WTC11 (cell line): ENCODE measurements around the gene LSM12. TPM values are rescaled to one million over a fixed set of nuclear protein-coding genes. Genes with fewer than 3 reads are reported as not detected.

ENCODE experiments used
- ATAC-seq: fragments of 200-7000 bp; cut with Tn5 transposase; 2 replicates; pipeline ENCODE4 v1.10.0; 2021; ENCODE audit warnings: mild to moderate bottlenecking, moderate library complexity
- CTCF ChIA-PET: fragments of 300-600 bp; sonication (Branson Sonifier 250); formaldehyde crosslinking; loops from one replicate; lab custom pipeline; 2021; ENCODE audit warnings: antibody characterized with exemption; lab: Charles Lee
- POLR2A ChIA-PET: fragments of 350-600 bp; sonication (Branson Sonifier 250); formaldehyde crosslinking; loops from one replicate; lab custom pipeline; 2021; ENCODE audit warnings: antibody characterized with exemption; lab: Charles Lee
- DNase-seq: peaks from one replicate; pipeline ENCODE4 v3.0.0; 2021; ENCODE audit warnings: low spot score
- H3K27ac Mint-ChIP-seq: 2 replicates; pipeline ENCODE4 v1.8.0; 2021; ENCODE audit warnings: mixed read lengths
- H3K27me3 Mint-ChIP-seq: 2 replicates; pipeline ENCODE4 v1.8.0; 2021; ENCODE audit warnings: low read depth, mild to moderate bottlenecking, moderate library complexity, mixed read lengths
- H3K36me3 Mint-ChIP-seq: 2 replicates; pipeline ENCODE4 v1.8.0; 2021; ENCODE audit warnings: mixed read lengths
- H3K4me1 Mint-ChIP-seq: 2 replicates; pipeline ENCODE4 v1.8.0; 2022; ENCODE audit warnings: mixed read lengths
- H3K4me3 Mint-ChIP-seq: 2 replicates; pipeline ENCODE4 v1.8.0; 2021; ENCODE audit warnings: mild to moderate bottlenecking, moderate library complexity, mixed read lengths
- H3K9me3 Mint-ChIP-seq: 2 replicates; pipeline ENCODE4 v1.8.0; 2021; ENCODE audit warnings: mixed read lengths
- CREM ChIP-seq: sonication (generic); formaldehyde crosslinking; IDR thresholded peaks from 2 replicates; pipeline ENCODE4 v1.8.1; 2022; ENCODE audit warnings: mild to moderate bottlenecking, missing genetic modification reagents, moderate library complexity
- ETV6 ChIP-seq: sonication (generic); formaldehyde crosslinking; IDR thresholded peaks from 2 replicates; pipeline ENCODE4 v1.8.1; 2022; ENCODE audit warnings: mild to moderate bottlenecking, missing genetic modification reagents
- HMGA2 ChIP-seq: fragments of 250-450 bp; sonication (Bioruptor Pico); IDR thresholded peaks from 2 replicates; pipeline ENCODE4 v1.4.0; 2021; ENCODE audit warnings: mild to moderate bottlenecking, moderate library complexity
- KAT7 ChIP-seq: sonication (generic); formaldehyde crosslinking; IDR thresholded peaks from 2 replicates; pipeline ENCODE4 v1.8.1; 2023; ENCODE audit warnings: missing genetic modification reagents, mild to moderate bottlenecking, borderline replicate concordance
- NR3C1 ChIP-seq: sonication (generic); formaldehyde crosslinking; conservative IDR thresholded peaks from 2 replicates; pipeline ENCODE4 v1.8.1; 2023; ENCODE audit warnings: low read depth, mild to moderate bottlenecking, missing genetic modification reagents
- OVOL2 ChIP-seq: fragments of 250-450 bp; sonication (Bioruptor Pico); IDR thresholded peaks from 2 replicates; pipeline ENCODE4 v1.9.0; 2021; ENCODE audit warnings: mild to moderate bottlenecking, borderline replicate concordance
- SMAD4 ChIP-seq: sonication (generic); formaldehyde crosslinking; IDR thresholded peaks from 2 replicates; pipeline ENCODE4 v1.8.0; 2022; ENCODE audit warnings: mild to moderate bottlenecking, missing genetic modification reagents
- SOX15 ChIP-seq: fragments of 250-450 bp; sonication (Bioruptor Pico); IDR thresholded peaks from 2 replicates; pipeline ENCODE4 v1.9.0; 2021; ENCODE audit warnings: mild to moderate bottlenecking
- SP1 ChIP-seq: sonication (generic); formaldehyde crosslinking; conservative IDR thresholded peaks from 2 replicates; pipeline ENCODE4 v1.8.1; 2022; ENCODE audit warnings: missing genetic modification reagents
- total RNA-seq: library from RNA; stranded (reverse); gene quantifications from 3 replicates; pipeline ENCODE4 v1.2.3, GENCODE V29; 2021
- TF ChIP-seq, protein P1 (sequence below): fragments of 250-450 bp; sonication (Bioruptor Pico); IDR thresholded peaks from 2 replicates; pipeline ENCODE4 v1.9.0; 2021; ENCODE audit warnings: moderate library complexity, mild to moderate bottlenecking, inconsistent platforms, borderline replicate concordance
- TF ChIP-seq, protein P2 (sequence below): sonication (generic); formaldehyde crosslinking; IDR thresholded peaks from 2 replicates; pipeline ENCODE4 v1.8.0; 2022; ENCODE audit warnings: mild to moderate bottlenecking, missing genetic modification reagents
- TF ChIP-seq, protein P3 (sequence below): sonication (generic); formaldehyde crosslinking; IDR thresholded peaks from 2 replicates; pipeline ENCODE4 v1.8.1; 2023; ENCODE audit warnings: mild to moderate bottlenecking, moderate library complexity, missing genetic modification reagents
- TF ChIP-seq, protein P4 (sequence below): sonication (generic); formaldehyde crosslinking; IDR thresholded peaks from 2 replicates; pipeline ENCODE4 v1.8.1; 2023; ENCODE audit warnings: mild to moderate bottlenecking, missing genetic modification reagents, borderline replicate concordance
- TF ChIP-seq, protein P5 (sequence below): sonication (generic); formaldehyde crosslinking; IDR thresholded peaks from 2 replicates; pipeline ENCODE4 v1.8.1; 2023; ENCODE audit warnings: mild to moderate bottlenecking, missing genetic modification reagents

The LSM12 gene
- total RNA-seq, 1 experiment from 2014 or later, result 102 TPM

DNA sequence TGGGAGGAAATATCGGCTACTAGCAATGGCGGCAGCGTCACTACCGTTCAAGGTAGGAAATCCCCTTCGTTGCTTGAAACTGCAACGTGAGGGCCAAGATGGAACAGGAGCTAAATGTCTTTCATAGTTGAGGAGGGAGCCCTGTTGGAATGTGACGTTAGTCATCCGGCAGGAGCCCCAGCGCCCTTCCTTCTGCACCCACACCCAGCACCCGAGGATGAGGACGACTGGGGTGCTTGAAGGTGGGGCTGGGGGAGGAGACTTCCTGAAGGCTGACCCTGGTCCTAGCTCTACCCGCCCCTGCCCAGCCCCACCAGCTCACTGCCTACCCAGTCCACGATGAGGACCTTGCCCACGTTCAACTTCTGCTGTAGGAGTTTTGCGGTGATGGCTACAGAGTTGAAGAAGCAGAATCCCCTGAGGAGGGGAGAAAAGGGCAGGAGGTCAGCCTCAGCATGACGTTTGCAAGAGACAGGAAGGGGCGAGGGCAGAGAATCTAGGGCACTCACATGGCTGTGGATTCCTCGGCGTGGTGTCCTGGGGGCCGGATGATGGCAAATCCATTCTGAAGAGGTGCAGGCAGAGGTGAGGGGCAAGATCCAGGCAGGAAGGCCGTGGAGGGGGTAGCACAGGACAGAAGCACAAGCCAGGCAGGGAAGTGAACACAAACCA is 15.9 kb upstream of the LSM12 start (continued):
- TF ChIP-seq ETV6 (CRISPR knock-in tag) (no peak), NR3C1 (CRISPR knock-in tag) (no peak)
- TF ChIP-seq, protein P1, sequence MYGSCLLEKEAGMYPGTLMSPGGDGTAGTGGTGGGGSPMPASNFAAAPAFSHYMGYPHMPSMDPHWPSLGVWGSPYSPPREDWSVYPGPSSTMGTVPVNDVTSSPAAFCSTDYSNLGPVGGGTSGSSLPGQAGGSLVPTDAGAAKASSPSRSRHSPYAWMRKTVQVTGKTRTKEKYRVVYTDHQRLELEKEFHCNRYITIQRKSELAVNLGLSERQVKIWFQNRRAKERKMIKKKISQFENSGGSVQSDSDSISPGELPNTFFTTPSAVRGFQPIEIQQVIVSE (CRISPR knock-in tag), result no peak
- TF ChIP-seq, protein P2, sequence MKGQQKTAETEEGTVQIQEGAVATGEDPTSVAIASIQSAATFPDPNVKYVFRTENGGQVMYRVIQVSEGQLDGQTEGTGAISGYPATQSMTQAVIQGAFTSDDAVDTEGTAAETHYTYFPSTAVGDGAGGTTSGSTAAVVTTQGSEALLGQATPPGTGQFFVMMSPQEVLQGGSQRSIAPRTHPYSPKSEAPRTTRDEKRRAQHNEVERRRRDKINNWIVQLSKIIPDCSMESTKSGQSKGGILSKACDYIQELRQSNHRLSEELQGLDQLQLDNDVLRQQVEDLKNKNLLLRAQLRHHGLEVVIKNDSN (CRISPR knock-in tag), result no peak

DNA sequence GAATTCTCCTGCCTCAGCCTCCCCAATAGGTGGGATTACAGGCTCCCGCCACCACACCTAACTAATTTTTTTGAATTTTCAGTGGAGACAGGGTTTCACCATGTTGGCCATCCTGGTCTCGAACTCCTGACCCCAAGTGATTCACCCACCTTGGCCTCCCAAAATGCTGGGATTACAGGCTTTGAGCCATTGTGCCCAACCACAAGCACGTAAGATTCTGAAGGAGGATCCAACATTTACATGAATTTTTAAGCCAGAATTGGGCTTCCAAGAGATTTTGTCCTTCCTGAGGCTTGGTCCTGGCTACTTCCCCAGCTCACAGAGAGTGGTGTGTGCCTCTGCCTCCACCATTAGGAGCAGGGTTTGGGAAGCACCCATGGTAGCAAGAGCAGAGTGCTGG is 15.2 kb upstream of the LSM12 start:
- Mint-ChIP-seq H3K9me3 (no peaks in the 10 kb centered on the region), H3K36me3 (peaks cover 35% of the 10 kb centered on the region), H3K4me3 (no peak overlapping the region), H3K27ac (no peak overlapping the region), H3K4me1 (peaks cover 6% of the 10 kb centered on the region), H3K27me3 (no peaks in the 10 kb centered on the region)
- DNase-seq, result no peak
- POLR2A ChIA-PET, result no interaction called here
- ATAC-seq, result no peak
- CTCF ChIA-PET, result interaction anchor here (0.6 to 2.5 kb wide), 2 partner anchors 30 to 34 kb away, joined by 3 to 26 read pairs; no protein-coding TSS in a partner anchor
- TF ChIP-seq SOX15 (CRISPR knock-in tag) (no peak), SP1 (CRISPR knock-in tag) (no peak), HMGA2 (CRISPR knock-in tag) (no peak)

DNA sequence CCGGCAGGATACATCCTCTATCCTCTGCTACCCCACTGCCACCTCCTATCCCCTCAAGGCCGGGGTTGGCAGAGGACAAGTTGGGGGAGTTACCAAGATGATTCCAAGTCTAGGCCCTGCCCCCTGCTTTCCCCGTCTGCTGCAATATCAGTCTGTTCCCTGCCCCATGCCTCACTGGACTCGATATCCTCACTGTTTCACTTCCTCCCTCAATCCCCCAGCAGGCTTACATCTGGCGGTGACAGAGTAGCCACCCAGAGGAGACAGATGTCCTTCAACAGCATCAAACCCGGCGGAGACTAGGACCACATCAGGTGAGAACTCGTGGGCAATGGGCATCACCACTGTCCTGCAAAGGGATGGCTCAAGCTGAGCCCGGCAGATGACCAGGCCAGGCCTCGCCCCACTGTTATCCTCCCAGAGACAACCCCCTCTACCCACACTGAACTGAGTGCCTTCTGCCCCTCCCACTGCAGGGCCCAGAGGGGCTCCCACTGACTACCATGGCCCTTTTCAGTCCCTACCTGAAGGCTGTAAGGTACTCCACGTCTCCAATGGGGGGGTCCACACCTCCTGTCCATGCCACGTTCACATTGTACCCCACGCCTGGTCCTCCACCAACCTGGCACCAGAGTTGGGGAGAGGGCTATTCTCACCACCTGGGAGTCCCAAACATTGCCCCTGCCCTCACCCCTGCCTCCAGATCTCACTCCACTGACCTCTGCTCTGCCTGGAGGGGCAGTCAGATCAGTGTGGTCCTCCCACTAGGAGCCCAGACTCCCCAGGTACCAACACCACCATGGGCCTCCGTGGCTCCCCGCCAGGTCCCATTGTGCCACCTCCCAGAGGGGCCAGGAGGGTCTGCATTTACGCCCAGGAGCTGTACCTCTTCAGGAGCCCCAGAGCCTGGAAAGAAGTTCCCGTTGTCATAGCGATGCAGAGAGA is 13.7 kb upstream of the LSM12 start:
- Mint-ChIP-seq H3K4me3 (no peak overlapping the region), H3K27ac (peak overlapping the region; percentile 80), H3K36me3 (peaks cover 46% of the 10 kb centered on the region), H3K9me3 (no peaks in the 10 kb centered on the region), H3K4me1 (peaks cover 6% of the 10 kb centered on the region), H3K27me3 (no peaks in the 10 kb centered on the region)
- POLR2A ChIA-PET, result interaction anchor here (0.6 kb wide), 1 partner anchor 8 kb away, joined by 3 read pairs; no protein-coding TSS in a partner anchor
- ATAC-seq (no peak), DNase-seq (no peak)
- CTCF ChIA-PET, result no interaction called here
- TF ChIP-seq KAT7 (CRISPR knock-in tag) (no peak), NR3C1 (CRISPR knock-in tag) (no peak), SOX15 (CRISPR knock-in tag) (no peak), SMAD4 (CRISPR knock-in tag) (no peak), HMGA2 (CRISPR knock-in tag) (no peak), OVOL2 (no peak), CREM (CRISPR knock-in tag) (no peak)
- TF ChIP-seq, protein P1 (CRISPR knock-in tag), result no peak
- TF ChIP-seq, protein P3, sequence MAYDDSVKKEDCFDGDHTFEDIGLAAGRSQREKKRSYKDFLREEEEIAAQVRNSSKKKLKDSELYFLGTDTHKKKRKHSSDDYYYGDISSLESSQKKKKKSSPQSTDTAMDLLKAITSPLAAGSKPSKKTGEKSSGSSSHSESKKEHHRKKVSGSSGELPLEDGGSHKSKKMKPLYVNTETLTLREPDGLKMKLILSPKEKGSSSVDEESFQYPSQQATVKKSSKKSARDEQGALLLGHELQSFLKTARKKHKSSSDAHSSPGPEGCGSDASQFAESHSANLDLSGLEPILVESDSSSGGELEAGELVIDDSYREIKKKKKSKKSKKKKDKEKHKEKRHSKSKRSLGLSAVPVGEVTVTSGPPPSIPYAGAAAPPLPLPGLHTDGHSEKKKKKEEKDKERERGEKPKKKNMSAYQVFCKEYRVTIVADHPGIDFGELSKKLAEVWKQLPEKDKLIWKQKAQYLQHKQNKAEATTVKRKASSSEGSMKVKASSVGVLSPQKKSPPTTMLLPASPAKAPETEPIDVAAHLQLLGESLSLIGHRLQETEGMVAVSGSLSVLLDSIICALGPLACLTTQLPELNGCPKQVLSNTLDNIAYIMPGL (CRISPR knock-in tag), result no peak
- TF ChIP-seq, protein P4, sequence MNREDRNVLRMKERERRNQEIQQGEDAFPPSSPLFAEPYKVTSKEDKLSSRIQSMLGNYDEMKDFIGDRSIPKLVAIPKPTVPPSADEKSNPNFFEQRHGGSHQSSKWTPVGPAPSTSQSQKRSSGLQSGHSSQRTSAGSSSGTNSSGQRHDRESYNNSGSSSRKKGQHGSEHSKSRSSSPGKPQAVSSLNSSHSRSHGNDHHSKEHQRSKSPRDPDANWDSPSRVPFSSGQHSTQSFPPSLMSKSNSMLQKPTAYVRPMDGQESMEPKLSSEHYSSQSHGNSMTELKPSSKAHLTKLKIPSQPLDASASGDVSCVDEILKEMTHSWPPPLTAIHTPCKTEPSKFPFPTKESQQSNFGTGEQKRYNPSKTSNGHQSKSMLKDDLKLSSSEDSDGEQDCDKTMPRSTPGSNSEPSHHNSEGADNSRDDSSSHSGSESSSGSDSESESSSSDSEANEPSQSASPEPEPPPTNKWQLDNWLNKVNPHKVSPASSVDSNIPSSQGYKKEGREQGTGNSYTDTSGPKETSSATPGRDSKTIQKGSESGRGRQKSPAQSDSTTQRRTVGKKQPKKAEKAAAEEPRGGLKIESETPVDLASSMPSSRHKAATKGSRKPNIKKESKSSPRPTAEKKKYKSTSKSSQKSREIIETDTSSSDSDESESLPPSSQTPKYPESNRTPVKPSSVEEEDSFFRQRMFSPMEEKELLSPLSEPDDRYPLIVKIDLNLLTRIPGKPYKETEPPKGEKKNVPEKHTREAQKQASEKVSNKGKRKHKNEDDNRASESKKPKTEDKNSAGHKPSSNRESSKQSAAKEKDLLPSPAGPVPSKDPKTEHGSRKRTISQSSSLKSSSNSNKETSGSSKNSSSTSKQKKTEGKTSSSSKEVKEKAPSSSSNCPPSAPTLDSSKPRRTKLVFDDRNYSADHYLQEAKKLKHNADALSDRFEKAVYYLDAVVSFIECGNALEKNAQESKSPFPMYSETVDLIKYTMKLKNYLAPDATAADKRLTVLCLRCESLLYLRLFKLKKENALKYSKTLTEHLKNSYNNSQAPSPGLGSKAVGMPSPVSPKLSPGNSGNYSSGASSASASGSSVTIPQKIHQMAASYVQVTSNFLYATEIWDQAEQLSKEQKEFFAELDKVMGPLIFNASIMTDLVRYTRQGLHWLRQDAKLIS (CRISPR knock-in tag), result no peak
- TF ChIP-seq, protein P5, sequence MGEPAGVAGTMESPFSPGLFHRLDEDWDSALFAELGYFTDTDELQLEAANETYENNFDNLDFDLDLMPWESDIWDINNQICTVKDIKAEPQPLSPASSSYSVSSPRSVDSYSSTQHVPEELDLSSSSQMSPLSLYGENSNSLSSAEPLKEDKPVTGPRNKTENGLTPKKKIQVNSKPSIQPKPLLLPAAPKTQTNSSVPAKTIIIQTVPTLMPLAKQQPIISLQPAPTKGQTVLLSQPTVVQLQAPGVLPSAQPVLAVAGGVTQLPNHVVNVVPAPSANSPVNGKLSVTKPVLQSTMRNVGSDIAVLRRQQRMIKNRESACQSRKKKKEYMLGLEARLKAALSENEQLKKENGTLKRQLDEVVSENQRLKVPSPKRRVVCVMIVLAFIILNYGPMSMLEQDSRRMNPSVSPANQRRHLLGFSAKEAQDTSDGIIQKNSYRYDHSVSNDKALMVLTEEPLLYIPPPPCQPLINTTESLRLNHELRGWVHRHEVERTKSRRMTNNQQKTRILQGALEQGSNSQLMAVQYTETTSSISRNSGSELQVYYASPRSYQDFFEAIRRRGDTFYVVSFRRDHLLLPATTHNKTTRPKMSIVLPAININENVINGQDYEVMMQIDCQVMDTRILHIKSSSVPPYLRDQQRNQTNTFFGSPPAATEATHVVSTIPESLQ (CRISPR knock-in tag), result no peak
